A549 (cell line): ENCODE data around the gene ARMC6.

ENCODE experiments used
- CTCF ChIP-seq: fragments of >200 bp; sonication (Bioruptor Twin); formaldehyde crosslinking; IDR thresholded peaks from 3 replicates; pipeline ENCODE4 v1.5.1; 2016
- JUN ChIP-seq, 2 experiments: fragments of >200 bp; sonication (Bioruptor Twin); formaldehyde crosslinking; IDR thresholded peaks; 2 replicates in 1 of 2; 3 replicates in 1 of 2; pipeline ENCODE4 v1.6.1; 2016 to 2017
- RARB ChIP-seq: fragments of 250-450 bp; sonication (Bioruptor Pico); IDR thresholded peaks from 2 replicates; pipeline ENCODE4 v1.8.0; 2021; ENCODE audit warnings: mild to moderate bottlenecking, moderate library complexity

GRCh38 chr19:19107654-19108053 lies 74.3 kb downstream of the ARMC6 start:
- TF ChIP-seq RARB, result no peak
- no peak for TF ChIP-seq CTCF
- no peak for TF ChIP-seq JUN (IDR thresholded peaks at IDR 0.05)
